ENCODE data around the gene ING3. TPM values are rescaled to one million over a fixed set of nuclear protein-coding genes. Genes with fewer than 3 reads are reported as not detected.

ING3 gene
- total RNA-seq, 1 experiment from 2014 or later, result 23.1 TPM

- Histone ChIP-seq H3K23ac (ENCODE audit: insufficient read length, low read depth, low read length) (no peak overlapping the region), H4K8ac (replicated peaks; ENCODE audit: insufficient read length, low read depth, low read length) (no peak overlapping the region), H2BK15ac (ENCODE audit: low read depth, low read length) (no peak overlapping the region), H3T11ph (ENCODE audit: low read length) (no peak overlapping the region), H3K9me3 (ENCODE audit: control insufficient read depth, low read depth, low read length) (no peaks in the 10 kb centered on the region), H3K4me2 (ENCODE audit: insufficient read depth, insufficient read length, low read length) (no peak overlapping the region), H3K23me2 (ENCODE audit: insufficient read length, low read depth, low read length, poor library complexity, severe bottlenecking) (no peaks in the 10 kb centered on the region), H3K79me2 (ENCODE audit: insufficient read depth, low read length) (no peaks in the 10 kb centered on the region), H3K27ac (ENCODE audit: insufficient read length, low read depth, low read length) (no peak overlapping the region), H3K9ac (ENCODE audit: extremely low read depth, insufficient read length, low read length) (no peak overlapping the region), H2BK20ac (ENCODE audit: low read depth, low read length, poor library complexity, severe bottlenecking) (no peak overlapping the region), H4K20me1 (ENCODE audit: control insufficient read depth, insufficient read depth, insufficient read length) (no peaks in the 10 kb centered on the region), H2AFZ (ENCODE audit: low read length) (no peak overlapping the region), H2BK12ac (ENCODE audit: insufficient read length, low read depth, low read length) (no peak overlapping the region), H3K27me3 (ENCODE audit: insufficient read depth, low read length) (no peaks in the 10 kb centered on the region), H2BK120ac (ENCODE audit: low read depth, low read length, poor library complexity, severe bottlenecking) (no peak overlapping the region), H3K14ac (ENCODE audit: insufficient read depth, low read length) (no peak overlapping the region), H2AK5ac (ENCODE audit: insufficient read length, low read length) (no peak overlapping the region), H2BK5ac (ENCODE audit: insufficient read length, low read length) (no peak overlapping the region), H4K5ac (ENCODE audit: insufficient read length, low read depth, low read length) (no peak overlapping the region), H3K56ac (ENCODE audit: insufficient read length, low read depth, low read length) (no peak overlapping the region), H3K79me1 (ENCODE audit: insufficient read depth, low read depth, low read length, poor library complexity, severe bottlenecking) (no peaks in the 10 kb centered on the region), H3K18ac (ENCODE audit: insufficient read length, low read depth, low read length) (no peak overlapping the region), H4K91ac (ENCODE audit: insufficient read length, low read depth, low read length) (no peak overlapping the region), H3K4ac (ENCODE audit: low read depth, low read length) (no peak overlapping the region), H3K4me1 (ENCODE audit: insufficient read depth, low read length) (no peaks in the 10 kb centered on the region)
- WGBS (ENCODE audit: extremely low coverage, insufficient read length, low lambda C conversion rate), result no CpG with 5 or more reads among the region's 5 CpGs
- no peaks in the 10 kb centered on the region for H3K36me3 Mint-ChIP-seq (ENCODE audit: insufficient read depth in 1 of 3, low read depth in 3 of 3)
- H3K4me1 Mint-ChIP-seq, result peaks cover 3 to 17% of the 10 kb centered on the region in 2 experiments; a peak in 2 of 4 replicates
- peaks cover 0 to 2% of the 10 kb centered on the region in 2 experiments; a peak in 1 of 5 replicates for H3K9me3 Mint-ChIP-seq
- H3K27ac Mint-ChIP-seq, result no peak overlapping the region
- no peak for DNase-seq
- TF ChIP-seq CTCF (conservative IDR thresholded peaks at IDR 0.05), result no peak
- no peaks in the 10 kb centered on the region for H3K27me3 Mint-ChIP-seq (ENCODE audit: low read depth)
- H3K4me3 Mint-ChIP-seq, result no peak overlapping the region
Observed at GRCh38 chr7:121024611-121025010, 74.0 kb downstream of the ING3 start.
